Bronchial epithelial cell (primary cell): ENCODE data around the gene JMJD7. TPM values are rescaled to one million over a fixed set of nuclear protein-coding genes. Genes with fewer than 3 reads are reported as not detected.
A peak's percentile ranks its signal among the peaks of the same experiment; 100 is the strongest.

Source experiments
- DNase-seq: peaks from one replicate; pipeline ENCODE4 v3.0.0-alpha.2; 2010; ENCODE audit warnings: low read depth
- FAIRE-seq: peaks from 2 replicates; lab custom pipeline; 2011; peaks lifted over from hg19 to GRCh38; lab: Jason Lieb, UNC
- H3K27me3 ChIP-seq: 2 replicates; pipeline ENCODE4 v1.5.1; 2011; ENCODE audit warnings: low read length; ENCODE audit not compliant: control insufficient read depth, insufficient read depth
- H3K36me3 ChIP-seq: 2 replicates; pipeline ENCODE4 v1.5.1; 2011; ENCODE audit warnings: low read length; ENCODE audit not compliant: control insufficient read depth, insufficient read depth
- H3K4me3 ChIP-seq: 2 replicates; pipeline ENCODE4 v1.5.1; 2011; ENCODE audit warnings: mild to moderate bottlenecking, low read depth, low read length, control low read depth
- CTCF ChIP-seq: IDR thresholded peaks from 2 replicates; pipeline ENCODE4 v1.5.1; 2011; ENCODE audit warnings: mild to moderate bottlenecking, moderate library complexity, low read length, control low read depth, inconsistent platforms; ENCODE audit not compliant: insufficient read depth, severe bottlenecking
- total RNA-seq: library from RNA; depleted of rRNA; stranded (reverse); fragments of >200 nt; gene quantifications from 2 replicates; pipeline ENCODE4 v1.2.1, GENCODE V29; 2014

JMJD7 gene
- total RNA-seq, 1 donor from 2014 or later: 22.9 TPM

- DNase-seq: no peak
- no peak for FAIRE-seq
- no peak overlapping the region for H3K4me3 ChIP-seq
- no peaks in the 10 kb centered on the region for H3K36me3 ChIP-seq
- no peak for TF ChIP-seq CTCF
- H3K27me3 ChIP-seq: peaks cover 3% of the 10 kb centered on the region
Observed at GRCh38 chr15:41879321-41879845, 51.5 kb downstream of the JMJD7 start.

- H3K36me3 ChIP-seq: no peaks in the 10 kb centered on the region
- no peak for TF ChIP-seq CTCF
- H3K4me3 ChIP-seq: no peak overlapping the region
- FAIRE-seq (no peak), DNase-seq (no peak)
- H3K27me3 ChIP-seq: peaks cover 3% of the 10 kb centered on the region
Observed at GRCh38 chr15:41880156-41880877, 52.4 kb downstream of the JMJD7 start.

- no peak for TF ChIP-seq CTCF
- H3K36me3 ChIP-seq: no peaks in the 10 kb centered on the region
- no peak for DNase-seq
- no peak overlapping the region for H3K4me3 ChIP-seq
- no peak for FAIRE-seq
- peaks cover 3% of the 10 kb centered on the region for H3K27me3 ChIP-seq
Observed at GRCh38 chr15:41881086-41881485, 53.2 kb downstream of the JMJD7 start.

- peaks cover 3% of the 10 kb centered on the region for H3K27me3 ChIP-seq
- peak overlapping the region; percentile 13 for H3K4me3 ChIP-seq
- TF ChIP-seq CTCF: no peak
- no peaks in the 10 kb centered on the region for H3K36me3 ChIP-seq
- no peak for DNase-seq
- no peak for FAIRE-seq
Observed at GRCh38 chr15:41881550-41881919, 53.6 kb downstream of the JMJD7 start.

- peaks cover 3% of the 10 kb centered on the region for H3K27me3 ChIP-seq
- no peak for TF ChIP-seq CTCF
- no peak for FAIRE-seq
- H3K36me3 ChIP-seq: no peaks in the 10 kb centered on the region
- peak overlapping the region; percentile 30 for H3K4me3 ChIP-seq
- no peak for DNase-seq
Observed at GRCh38 chr15:41881920-41882688, 54.2 kb downstream of the JMJD7 start.
